T-helper 1 cell (primary cell): Measurements from ENCODE around the gene ZHX3.

ENCODE experiments used
- DNase-seq, 5 donors: peaks; one replicate each; pipeline ENCODE4 v3.0.0-alpha.2; 2012 to 2020

The ZHX3 gene

DNA sequence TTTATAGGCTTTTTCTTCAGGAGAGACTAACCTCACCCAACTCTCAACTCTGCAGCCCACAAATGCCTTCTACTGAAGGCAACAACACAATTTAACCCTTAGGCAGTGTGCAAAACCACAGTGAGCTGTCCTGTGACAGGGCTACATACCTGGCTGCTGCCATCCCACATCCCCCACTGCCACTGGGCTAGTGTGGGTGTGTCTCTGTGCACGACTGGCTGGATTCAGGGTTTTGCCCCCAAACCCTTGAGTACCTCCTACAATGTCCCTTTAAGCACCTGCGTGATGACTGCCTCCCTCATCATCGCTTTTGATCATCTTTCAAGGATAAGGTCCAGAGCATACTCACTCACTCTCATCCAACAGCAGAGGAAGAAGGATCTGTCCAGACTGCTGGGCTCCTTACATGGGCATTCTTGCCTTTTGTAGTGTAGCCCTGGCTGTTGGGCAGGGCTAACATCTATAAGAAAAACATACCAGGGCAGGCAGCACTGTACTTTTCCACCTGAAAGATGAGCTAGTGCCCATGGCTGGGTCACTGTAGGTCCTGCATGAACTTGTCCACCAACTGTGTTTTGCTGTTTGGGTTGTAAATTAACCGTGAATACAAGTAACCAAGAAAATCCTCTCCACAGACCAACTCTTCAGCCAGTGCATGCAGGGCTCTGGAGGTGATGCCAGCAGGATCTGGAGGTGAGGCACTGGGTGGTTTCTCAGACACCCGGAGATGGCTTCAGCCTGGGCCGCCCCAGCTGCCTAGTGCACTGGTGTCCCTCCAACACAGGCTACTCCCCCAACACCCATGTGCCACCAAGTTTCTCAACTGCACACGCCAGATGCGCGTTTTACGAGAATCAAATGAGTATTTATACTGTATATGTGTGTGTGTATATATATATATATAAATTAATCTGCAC is 135.0 kb downstream of the ZHX3 start:
- no peak for DNase-seq

GRCh38 chr20:41181567-41181966 is 136.0 kb downstream of the ZHX3 start:
- DNase-seq, result no peak

DNA sequence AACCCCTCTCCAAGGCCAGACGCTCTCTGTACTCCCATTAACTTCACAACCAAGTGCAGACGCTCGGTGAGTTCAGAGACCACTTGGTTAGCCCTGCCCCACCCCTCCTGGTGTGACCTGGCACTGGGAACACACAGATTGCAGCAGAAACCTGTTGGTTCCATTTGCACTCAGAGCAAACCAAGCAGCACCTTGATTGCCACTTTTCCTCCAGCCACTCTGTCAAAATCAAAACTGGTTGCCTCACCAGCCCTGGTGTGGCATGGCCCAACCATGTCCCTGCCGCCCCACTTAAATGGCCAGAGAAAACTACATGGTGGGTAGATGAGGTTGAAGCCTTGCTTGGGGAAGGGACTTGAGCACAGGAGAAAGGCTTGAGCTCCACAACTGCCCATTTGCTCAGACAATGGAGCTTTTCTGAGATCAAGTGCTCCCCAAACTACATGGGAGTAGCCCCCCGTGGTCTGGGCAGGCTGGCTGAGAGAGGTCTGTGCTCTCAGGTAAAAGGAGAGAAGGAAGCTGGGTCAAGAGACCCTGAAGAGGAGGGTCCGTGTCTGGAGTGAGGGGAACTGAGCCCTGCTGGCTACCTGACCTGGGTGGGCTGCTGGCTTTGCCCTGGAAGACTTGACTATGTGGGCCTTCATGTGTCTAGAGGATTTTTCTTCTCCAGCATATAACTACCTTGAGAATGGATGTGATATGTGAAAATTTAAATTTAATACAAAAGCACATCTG is 136.8 kb downstream of the ZHX3 start:
- DNase-seq, result no peak

- DNase-seq, result no peak
Measured at GRCh38 chr20:41179961-41180360, 137.6 kb downstream of the ZHX3 start.

- DNase-seq, result no peak
Measured at GRCh38 chr20:41178904-41179432, 138.6 kb downstream of the ZHX3 start.

- no peak for DNase-seq
Measured at GRCh38 chr20:41178495-41178894, 139.0 kb downstream of the ZHX3 start.

GRCh38 chr20:41177636-41178035 is 139.9 kb downstream of the ZHX3 start:
- no peak for DNase-seq

DNA sequence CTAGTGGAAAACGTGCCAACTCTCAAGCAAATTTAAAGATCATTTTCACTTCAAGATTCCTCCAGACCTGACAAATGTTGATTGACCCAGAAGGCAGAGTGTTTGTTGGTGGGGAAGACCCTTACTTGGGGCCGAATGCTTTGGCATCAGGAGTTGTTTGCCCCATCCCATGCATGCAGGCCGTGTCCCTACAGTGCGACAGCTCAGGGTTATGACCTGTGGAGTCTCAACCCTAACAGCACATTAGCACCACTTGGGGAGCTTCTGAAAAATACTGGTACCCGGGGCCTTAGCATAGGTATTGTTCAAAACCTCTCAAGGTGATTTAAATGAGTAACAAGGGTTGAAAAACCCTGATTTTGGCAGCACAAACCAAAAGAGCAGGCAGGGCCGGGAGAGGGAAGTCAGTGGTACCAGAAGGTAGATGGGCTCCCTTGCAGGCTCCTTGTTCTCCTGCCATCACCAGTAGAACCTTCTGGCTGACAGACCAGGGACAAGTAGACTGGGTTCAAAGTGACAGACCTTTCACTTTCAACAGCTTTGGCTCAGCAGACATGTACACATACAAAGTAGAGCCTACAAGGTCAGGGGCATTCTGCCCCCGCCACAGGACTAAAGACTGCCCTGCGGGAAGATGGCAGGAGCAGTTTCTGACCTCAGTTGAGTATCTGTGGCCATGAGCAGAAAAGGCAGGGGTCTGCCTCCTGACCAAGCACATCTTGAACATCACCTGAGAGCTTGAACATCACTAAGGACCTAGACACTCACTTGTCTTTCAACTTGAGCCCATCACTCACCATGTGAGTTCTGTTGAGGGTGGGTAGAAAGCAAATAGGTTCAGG is 140.6 kb downstream of the ZHX3 start:
- no peak for DNase-seq

DNA sequence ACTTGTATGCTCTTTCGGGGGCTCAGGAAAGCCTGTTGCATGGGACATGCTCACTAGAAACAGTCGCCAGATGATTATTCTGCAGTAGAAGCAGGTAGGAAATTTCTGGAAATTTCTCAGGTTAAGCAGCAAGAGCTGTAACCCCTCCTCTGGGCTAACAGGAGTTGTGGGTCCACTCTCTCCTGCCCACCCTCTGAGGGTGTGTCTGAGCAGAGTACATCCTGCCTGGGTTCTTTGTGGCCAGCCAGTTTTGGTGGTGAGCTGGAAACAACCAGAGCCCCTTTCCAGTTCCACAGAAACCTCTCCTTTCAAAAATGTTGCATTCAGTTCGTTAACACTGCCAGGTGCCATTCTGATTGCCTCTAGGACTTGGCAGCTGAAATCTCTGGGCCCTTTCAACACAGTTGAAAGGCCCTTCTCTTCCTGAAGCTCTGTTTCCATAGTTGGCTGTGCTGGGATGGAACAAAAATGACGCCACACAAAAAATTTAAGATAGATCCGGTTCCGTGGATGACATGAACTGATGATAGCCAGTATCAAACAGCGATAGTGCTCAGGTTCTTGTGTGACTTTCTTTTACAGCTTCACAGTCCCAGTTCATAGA is 141.7 kb downstream of the ZHX3 start:
- DNase-seq, result no peak

DNA sequence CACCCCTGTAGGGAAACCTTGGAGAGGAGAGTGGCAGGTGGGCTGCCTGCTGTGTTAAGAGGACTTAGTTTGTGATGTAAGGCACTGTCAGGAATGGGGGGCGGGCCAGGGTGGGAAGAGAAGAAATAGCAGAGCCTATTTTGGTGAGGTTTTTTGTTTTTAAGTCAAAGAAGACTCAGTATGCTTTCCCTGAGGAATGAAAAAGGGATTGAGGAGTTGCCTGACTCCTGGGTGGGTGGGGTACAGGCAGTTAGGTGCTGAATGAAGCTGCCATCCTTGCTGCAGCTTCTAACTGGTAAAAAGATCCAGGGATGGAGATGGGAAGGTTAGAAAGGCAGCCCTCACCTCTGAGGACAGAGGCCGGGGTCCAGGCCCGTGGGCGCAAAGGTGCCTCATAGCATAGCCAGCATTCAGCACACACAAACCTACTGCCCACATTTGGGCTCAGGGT is 142.3 kb downstream of the ZHX3 start:
- no peak for DNase-seq

GRCh38 chr20:41174782-41175181 is 142.7 kb downstream of the ZHX3 start:
- DNase-seq, result no peak

- DNase-seq, result no peak
Measured at GRCh38 chr20:41174373-41174772, 143.2 kb downstream of the ZHX3 start.

- no peak for DNase-seq
Measured at GRCh38 chr20:41173791-41174341, 143.7 kb downstream of the ZHX3 start.

GRCh38 chr20:41173161-41173721 is 144.3 kb downstream of the ZHX3 start:
- peak; percentile 34 to 60 (median 41) for DNase-seq

GRCh38 chr20:41172296-41173140 is 145.0 kb downstream of the ZHX3 start:
- DNase-seq, result no peak

DNA sequence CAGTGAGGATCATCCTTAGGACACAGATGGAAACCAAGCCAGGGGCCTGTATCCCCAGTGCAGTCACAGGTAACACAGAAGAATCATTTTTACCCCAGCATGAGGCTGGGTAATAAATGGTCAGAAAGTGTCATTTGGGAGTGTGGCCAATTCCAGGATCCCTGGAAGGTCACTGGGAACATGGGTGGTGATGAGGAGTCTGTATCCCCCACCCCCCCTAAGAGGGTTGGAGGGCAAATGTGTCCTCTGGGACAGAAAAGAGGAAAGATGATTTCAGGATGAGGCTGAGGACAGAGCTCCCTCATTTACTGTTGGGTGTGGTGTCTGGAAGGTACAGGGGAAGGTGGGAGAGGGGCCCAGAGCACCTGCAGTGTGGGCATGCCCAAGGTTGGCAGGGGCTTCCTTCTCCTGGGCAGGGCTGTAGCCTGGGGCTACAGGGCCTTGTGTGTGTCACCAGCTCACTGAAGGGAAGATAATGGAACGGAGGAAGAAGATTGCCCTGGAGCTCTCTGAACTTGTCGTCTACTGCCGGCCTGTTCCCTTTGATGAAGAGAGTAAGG is 145.7 kb downstream of the ZHX3 start:
- no peak for DNase-seq

DNA sequence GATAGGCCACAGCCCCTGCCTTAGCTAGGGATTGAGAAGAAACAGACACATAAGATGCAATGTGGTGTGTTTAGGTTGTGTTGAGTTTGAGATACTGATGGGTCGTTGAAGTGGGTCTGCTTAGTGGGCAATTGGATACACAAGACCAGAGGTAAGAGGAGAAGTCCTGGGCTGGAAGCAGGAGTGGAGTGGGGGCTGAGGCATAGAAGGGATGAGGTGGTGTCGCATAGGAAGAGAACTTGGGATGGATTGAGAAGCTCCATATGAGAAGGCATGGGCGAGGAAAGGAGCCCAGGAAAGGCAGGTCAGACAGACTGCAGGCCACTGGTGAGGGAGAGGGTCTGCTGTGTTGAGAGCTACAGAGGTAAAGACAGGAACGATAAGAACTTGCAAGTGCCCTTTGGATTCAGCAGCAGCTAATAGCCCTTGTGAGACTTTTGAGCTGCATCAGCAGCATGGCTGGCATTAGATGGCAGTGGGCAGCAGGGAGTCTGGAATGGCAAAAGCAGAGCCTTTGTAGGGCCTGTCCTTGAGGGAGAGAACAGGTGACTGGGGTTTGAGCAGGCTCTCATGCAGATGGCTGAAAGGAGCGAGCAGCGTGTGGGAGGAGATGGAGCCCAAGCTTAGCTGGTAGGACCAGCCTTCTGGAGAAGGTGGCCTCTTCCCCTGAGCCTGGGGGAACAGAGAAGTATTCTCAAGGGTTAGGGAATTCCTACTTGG is 147.0 kb downstream of the ZHX3 start:
- DNase-seq, result no peak

DNA sequence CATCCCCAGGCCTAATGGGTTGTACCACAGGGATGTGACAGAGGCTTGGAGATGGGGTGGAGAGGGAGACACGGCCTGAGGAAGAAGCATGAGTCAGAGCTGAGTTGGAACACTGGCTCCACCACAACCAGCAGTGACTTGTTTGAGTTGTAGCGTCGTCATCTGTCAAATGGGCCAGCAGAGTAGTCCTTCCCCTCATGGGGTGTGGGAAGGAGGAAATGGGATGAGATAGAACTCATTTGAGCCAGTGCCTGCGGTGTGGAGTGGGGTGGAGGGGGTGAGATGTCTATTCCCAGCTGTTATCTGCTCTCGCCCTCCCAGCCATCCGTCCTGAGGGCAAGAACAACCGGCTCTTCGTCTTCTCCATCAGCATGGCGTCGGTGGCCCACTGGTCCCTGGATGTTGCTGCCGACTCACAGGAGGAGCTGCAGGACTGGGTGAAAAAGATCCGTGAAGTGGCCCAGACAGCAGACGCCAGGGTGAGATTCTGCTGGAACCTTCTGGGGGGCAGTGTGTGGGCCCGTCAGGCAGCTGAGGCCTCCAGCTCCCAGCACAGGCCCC is 147.7 kb downstream of the ZHX3 start:
- peak in 1 of 5 donors; percentile 8 for DNase-seq

DNA sequence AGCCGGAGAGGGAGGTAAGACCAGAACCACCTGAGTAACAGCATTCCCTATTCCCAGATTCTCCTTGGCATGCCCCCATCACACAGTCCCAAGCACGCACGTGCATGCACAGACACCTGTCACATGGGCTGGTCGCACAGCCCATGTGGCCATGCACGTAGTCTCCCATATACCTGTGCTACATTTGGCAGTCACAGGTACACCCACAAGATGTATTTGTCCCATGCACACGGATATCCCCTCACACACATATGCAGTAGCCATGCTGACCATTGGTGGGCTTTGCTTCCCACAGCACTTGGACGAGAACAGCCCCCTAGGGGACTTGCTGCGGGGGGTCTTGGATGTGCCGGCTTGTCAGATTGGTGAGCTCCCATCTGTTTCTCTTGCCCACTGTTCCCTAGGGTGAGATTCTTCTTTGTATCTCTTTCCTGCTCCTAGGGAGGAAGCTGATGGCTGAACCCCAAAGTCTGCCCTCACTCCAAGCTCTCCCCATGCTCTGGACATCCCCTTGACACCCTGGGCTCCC is 148.3 kb downstream of the ZHX3 start:
- no peak for DNase-seq
